Liver (tissue), 9 donors: ENCODE data around the gene GAD1. TPM values are rescaled to one million over a fixed set of nuclear protein-coding genes. Genes with fewer than 3 reads are reported as not detected.

Source experiments
- DNase-seq: peaks from one replicate; pipeline ENCODE4 v3.0.0-alpha.2; 2017; ENCODE audit warnings: low spot score
- H3K27ac ChIP-seq, 2 donors: one replicate each; pipeline ENCODE4 v1.7.0; 2013; ENCODE audit warnings: inconsistent platforms in 2 of 2, low read length in 2 of 2, control low read depth in 1 of 2, low read depth in 1 of 2, mild to moderate bottlenecking in 1 of 2
- H3K27me3 ChIP-seq, 4 donors: one replicate each; pipeline versions ENCODE4 v1.6.1 to v1.7.0; 2013; ENCODE audit warnings: low read length in 3 of 4, inconsistent platforms in 1 of 4, mild to moderate bottlenecking in 1 of 4, moderate library complexity in 1 of 4; ENCODE audit not compliant: control insufficient read depth in 4 of 4, insufficient read depth in 4 of 4
- H3K36me3 ChIP-seq, 4 donors: one replicate each; pipeline versions ENCODE4 v1.6.1 to v1.7.0; 2013; ENCODE audit warnings: low read length in 3 of 4, mild to moderate bottlenecking in 3 of 4, low read depth in 1 of 4, moderate library complexity in 1 of 4; ENCODE audit not compliant: control insufficient read depth in 4 of 4, insufficient read depth in 3 of 4
- H3K4me1 ChIP-seq, 4 donors: one replicate each; pipeline versions ENCODE4 v1.6.1 to v1.7.0; 2013; ENCODE audit warnings: low read length in 3 of 4, mild to moderate bottlenecking in 3 of 4, moderate library complexity in 1 of 4; ENCODE audit not compliant: control insufficient read depth in 4 of 4, insufficient read depth in 4 of 4
- H3K4me3 ChIP-seq, 3 donors: one replicate each; pipeline versions ENCODE4 v1.6.1 to v1.7.0; 2013; ENCODE audit warnings: low read length in 3 of 3, control low read depth in 1 of 3, low read depth in 1 of 3, mild to moderate bottlenecking in 1 of 3
- H3K9ac ChIP-seq, 2 donors: one replicate each; pipeline ENCODE4 v1.7.0; 2013; ENCODE audit warnings: low read length in 2 of 2, mild to moderate bottlenecking in 2 of 2, moderate library complexity in 2 of 2, control low read depth in 1 of 2, low read depth in 1 of 2
- H3K9me3 ChIP-seq, 4 donors: one replicate each; pipeline versions ENCODE4 v1.6.1 to v1.7.0; 2013; ENCODE audit warnings: low read length in 3 of 4; ENCODE audit not compliant: control insufficient read depth in 4 of 4
- EGR1 ChIP-seq, 2 donors: IDR thresholded peaks; 2 replicates each; pipeline ENCODE4 v1.6.1; 2016 to 2018; ENCODE audit warnings: antibody characterized with exemption in 2 of 2, low read depth in 2 of 2
- FOXA1 ChIP-seq: IDR thresholded peaks from 2 replicates; pipeline ENCODE4 v1.6.1; 2016; ENCODE audit warnings: antibody characterized with exemption
- FOXA2 ChIP-seq: IDR thresholded peaks from 2 replicates; pipeline ENCODE4 v1.6.1; 2016; ENCODE audit warnings: antibody characterized with exemption
- GABPA ChIP-seq, 2 donors: IDR thresholded peaks in 1 of 2; conservative IDR thresholded peaks in 1 of 2; 2 replicates each; pipeline ENCODE4 v1.6.1; 2016; ENCODE audit warnings: antibody characterized with exemption in 2 of 2, mild to moderate bottlenecking in 1 of 2, moderate library complexity in 1 of 2
- HNF4A ChIP-seq, 2 donors: conservative IDR thresholded peaks; 2 replicates each; pipeline ENCODE4 v1.6.1; 2016; ENCODE audit warnings: antibody characterized with exemption in 2 of 2, mild to moderate bottlenecking in 2 of 2
- HNF4G ChIP-seq: IDR thresholded peaks from 2 replicates; pipeline ENCODE4 v1.6.1; 2016; ENCODE audit warnings: antibody characterized with exemption
- JUND ChIP-seq, 2 donors: IDR thresholded peaks; 2 replicates each; pipeline ENCODE4 v1.6.1; 2016; ENCODE audit warnings: antibody characterized with exemption in 2 of 2
- NR2F2 ChIP-seq: IDR thresholded peaks from 2 replicates; pipeline ENCODE4 v1.6.1; 2016; ENCODE audit warnings: antibody characterized with exemption
- RAD21 ChIP-seq, 2 donors: IDR thresholded peaks; 2 replicates each; pipeline ENCODE4 v1.6.1; 2016; ENCODE audit warnings: antibody characterized with exemption in 2 of 2, mild to moderate bottlenecking in 2 of 2
- RXRA ChIP-seq, 2 donors: IDR thresholded peaks; 2 replicates each; pipeline ENCODE4 v1.6.1; 2017 to 2018; ENCODE audit warnings: antibody characterized with exemption in 2 of 2, mild to moderate bottlenecking in 1 of 2
- SP1 ChIP-seq: IDR thresholded peaks from 2 replicates; pipeline ENCODE4 v1.6.1; 2018; ENCODE audit warnings: antibody characterized with exemption, mild to moderate bottlenecking
- TAF1 ChIP-seq: conservative IDR thresholded peaks from 2 replicates; pipeline ENCODE4 v1.6.1; 2016; ENCODE audit warnings: antibody characterized with exemption, mild to moderate bottlenecking
- YY1 ChIP-seq: IDR thresholded peaks from 2 replicates; pipeline ENCODE4 v1.6.1; 2016; ENCODE audit warnings: antibody characterized with exemption, mild to moderate bottlenecking
- WGBS: extraction: QIAGEN DNeasy Blood & Tissue Kit; methylation state at CpG from one replicate; pipeline ENCODE4 v1.1.7; 2013; 5-methylcytosine and 5-hydroxymethylcytosine counted together
- polyA plus RNA-seq, 2 donors: library from polyadenylated mRNA; stranded (reverse) in 1 of 2; unstranded in 1 of 2; fragments of 200-250 nt in 1 of 2; fragments of >200 nt in 1 of 2; fragmentation: Nextera tagmentation in 1 of 2; extraction: Ambion mirVana in 1 of 2; gene quantifications; one replicate each; pipeline versions ENCODE4 v1.2.1 to v1.2.3, GENCODE V29; 2013 to 2015
- total RNA-seq, 2 donors: library from RNA; depleted of rRNA; stranded (reverse); fragments of >200 nt; gene quantifications; one replicate each; pipeline ENCODE4 v1.2.3, GENCODE V29; 2014
- TF ChIP-seq, protein P1 (sequence below): IDR thresholded peaks from 2 replicates; pipeline ENCODE4 v1.6.1; 2016; ENCODE audit warnings: antibody characterized with exemption, mild to moderate bottlenecking
- TF ChIP-seq, protein P2 (sequence below): IDR thresholded peaks from 2 replicates; pipeline ENCODE4 v1.6.1; 2016; ENCODE audit warnings: antibody characterized with exemption
- TF ChIP-seq, protein P3 (sequence below): IDR thresholded peaks from 2 replicates; pipeline ENCODE4 v1.6.1; 2016; ENCODE audit warnings: antibody characterized with exemption
- TF ChIP-seq, protein P4 (sequence below): fragments of 150-350 bp; IDR thresholded peaks from 2 replicates; pipeline ENCODE4 v1.5.1; 2017; ENCODE audit warnings: improper control_type of control experiment, low read depth, low read length; ENCODE audit not compliant: missing input control
- TF ChIP-seq, protein P5 (sequence below): IDR thresholded peaks from 2 replicates; pipeline ENCODE4 v1.6.1; 2016; ENCODE audit warnings: antibody characterized with exemption
- donor health status: healthy.
- donor health status: healthy.
- donor health status: healthy.
- donor health status: healthy.
- donor health status: healthy.

The GAD1 gene
- total and polyA plus RNA-seq, 4 donors: 0.08 to 0.19 TPM; not detected in 2

DNA sequence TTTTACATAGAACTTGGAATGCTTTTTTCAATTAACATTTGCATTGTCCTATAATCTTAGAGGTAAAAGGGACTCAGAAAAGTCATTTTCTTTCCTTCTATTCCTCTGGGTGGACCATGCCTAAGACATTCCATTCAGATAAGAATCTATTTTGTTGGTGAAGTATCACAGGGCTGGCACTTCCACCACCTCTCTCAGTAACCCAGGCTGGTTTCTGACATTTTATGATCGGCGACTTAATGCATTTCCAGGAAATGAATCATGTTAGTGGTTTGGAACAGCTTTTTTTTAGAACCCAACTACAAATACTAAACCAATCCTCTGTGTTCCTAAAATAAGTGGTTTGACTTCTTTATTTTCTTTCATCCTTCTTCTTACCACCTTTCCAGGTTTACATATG is 27.0 kb downstream of the GAD1 start:
- 79% methylated on average over 2 of the region's 2 CpGs for WGBS
- no peaks in the 10 kb centered on the region for H3K4me1 ChIP-seq
- no peak overlapping the region for H3K27ac ChIP-seq
- TF ChIP-seq HNF4A (conservative IDR thresholded peaks at IDR 0.05) (no peak), JUND (IDR thresholded peaks at IDR 0.05) (no peak), GABPA (IDR thresholded peaks at IDR 0.05 in 1 of 2, conservative IDR thresholded peaks at IDR 0.05 in 1 of 2) (no peak), EGR1 (IDR thresholded peaks at IDR 0.05; ENCODE audit: low read depth in 2 of 2) (no peak), RAD21 (IDR thresholded peaks at IDR 0.05) (no peak), SP1 (no peak), FOXA2 (no peak), YY1 (no peak), TAF1 (no peak)
- TF ChIP-seq, protein P1, sequence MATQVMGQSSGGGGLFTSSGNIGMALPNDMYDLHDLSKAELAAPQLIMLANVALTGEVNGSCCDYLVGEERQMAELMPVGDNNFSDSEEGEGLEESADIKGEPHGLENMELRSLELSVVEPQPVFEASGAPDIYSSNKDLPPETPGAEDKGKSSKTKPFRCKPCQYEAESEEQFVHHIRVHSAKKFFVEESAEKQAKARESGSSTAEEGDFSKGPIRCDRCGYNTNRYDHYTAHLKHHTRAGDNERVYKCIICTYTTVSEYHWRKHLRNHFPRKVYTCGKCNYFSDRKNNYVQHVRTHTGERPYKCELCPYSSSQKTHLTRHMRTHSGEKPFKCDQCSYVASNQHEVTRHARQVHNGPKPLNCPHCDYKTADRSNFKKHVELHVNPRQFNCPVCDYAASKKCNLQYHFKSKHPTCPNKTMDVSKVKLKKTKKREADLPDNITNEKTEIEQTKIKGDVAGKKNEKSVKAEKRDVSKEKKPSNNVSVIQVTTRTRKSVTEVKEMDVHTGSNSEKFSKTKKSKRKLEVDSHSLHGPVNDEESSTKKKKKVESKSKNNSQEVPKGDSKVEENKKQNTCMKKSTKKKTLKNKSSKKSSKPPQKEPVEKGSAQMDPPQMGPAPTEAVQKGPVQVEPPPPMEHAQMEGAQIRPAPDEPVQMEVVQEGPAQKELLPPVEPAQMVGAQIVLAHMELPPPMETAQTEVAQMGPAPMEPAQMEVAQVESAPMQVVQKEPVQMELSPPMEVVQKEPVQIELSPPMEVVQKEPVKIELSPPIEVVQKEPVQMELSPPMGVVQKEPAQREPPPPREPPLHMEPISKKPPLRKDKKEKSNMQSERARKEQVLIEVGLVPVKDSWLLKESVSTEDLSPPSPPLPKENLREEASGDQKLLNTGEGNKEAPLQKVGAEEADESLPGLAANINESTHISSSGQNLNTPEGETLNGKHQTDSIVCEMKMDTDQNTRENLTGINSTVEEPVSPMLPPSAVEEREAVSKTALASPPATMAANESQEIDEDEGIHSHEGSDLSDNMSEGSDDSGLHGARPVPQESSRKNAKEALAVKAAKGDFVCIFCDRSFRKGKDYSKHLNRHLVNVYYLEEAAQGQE: no peak
- TF ChIP-seq, protein P2, sequence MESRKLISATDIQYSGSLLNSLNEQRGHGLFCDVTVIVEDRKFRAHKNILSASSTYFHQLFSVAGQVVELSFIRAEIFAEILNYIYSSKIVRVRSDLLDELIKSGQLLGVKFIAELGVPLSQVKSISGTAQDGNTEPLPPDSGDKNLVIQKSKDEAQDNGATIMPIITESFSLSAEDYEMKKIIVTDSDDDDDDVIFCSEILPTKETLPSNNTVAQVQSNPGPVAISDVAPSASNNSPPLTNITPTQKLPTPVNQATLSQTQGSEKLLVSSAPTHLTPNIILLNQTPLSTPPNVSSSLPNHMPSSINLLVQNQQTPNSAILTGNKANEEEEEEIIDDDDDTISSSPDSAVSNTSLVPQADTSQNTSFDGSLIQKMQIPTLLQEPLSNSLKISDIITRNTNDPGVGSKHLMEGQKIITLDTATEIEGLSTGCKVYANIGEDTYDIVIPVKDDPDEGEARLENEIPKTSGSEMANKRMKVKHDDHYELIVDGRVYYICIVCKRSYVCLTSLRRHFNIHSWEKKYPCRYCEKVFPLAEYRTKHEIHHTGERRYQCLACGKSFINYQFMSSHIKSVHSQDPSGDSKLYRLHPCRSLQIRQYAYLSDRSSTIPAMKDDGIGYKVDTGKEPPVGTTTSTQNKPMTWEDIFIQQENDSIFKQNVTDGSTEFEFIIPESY: no peak
- TF ChIP-seq, protein P3, sequence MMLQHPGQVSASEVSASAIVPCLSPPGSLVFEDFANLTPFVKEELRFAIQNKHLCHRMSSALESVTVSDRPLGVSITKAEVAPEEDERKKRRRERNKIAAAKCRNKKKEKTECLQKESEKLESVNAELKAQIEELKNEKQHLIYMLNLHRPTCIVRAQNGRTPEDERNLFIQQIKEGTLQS: no peak
- TF ChIP-seq, protein P4, sequence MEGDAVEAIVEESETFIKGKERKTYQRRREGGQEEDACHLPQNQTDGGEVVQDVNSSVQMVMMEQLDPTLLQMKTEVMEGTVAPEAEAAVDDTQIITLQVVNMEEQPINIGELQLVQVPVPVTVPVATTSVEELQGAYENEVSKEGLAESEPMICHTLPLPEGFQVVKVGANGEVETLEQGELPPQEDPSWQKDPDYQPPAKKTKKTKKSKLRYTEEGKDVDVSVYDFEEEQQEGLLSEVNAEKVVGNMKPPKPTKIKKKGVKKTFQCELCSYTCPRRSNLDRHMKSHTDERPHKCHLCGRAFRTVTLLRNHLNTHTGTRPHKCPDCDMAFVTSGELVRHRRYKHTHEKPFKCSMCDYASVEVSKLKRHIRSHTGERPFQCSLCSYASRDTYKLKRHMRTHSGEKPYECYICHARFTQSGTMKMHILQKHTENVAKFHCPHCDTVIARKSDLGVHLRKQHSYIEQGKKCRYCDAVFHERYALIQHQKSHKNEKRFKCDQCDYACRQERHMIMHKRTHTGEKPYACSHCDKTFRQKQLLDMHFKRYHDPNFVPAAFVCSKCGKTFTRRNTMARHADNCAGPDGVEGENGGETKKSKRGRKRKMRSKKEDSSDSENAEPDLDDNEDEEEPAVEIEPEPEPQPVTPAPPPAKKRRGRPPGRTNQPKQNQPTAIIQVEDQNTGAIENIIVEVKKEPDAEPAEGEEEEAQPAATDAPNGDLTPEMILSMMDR: no peak
- no peaks in the 10 kb centered on the region for H3K9me3 ChIP-seq
- no peak for DNase-seq
- H3K27me3 ChIP-seq: no peaks in the 10 kb centered on the region
- no peak overlapping the region for H3K9ac ChIP-seq
- H3K36me3 ChIP-seq: no peaks in the 10 kb centered on the region
- H3K4me3 ChIP-seq: no peak overlapping the region

DNA sequence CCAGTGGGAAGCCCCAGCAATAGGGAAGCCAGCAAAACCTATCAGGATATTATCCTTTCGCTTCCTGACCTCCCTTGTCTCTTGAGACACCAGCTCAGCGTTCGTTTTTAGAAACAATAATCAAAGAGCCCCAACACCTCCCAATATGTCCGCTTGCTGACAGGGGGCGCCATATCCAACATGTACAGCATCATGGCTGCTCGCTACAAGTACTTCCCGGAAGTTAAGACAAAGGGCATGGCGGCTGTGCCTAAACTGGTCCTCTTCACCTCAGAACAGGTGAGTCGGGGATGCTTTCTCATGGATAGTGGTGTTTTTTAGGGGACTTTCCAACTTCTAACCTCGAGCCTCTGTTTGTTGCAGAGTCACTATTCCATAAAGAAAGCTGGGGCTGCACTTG is 28.7 kb downstream of the GAD1 start:
- DNase-seq: no peak
- Histone ChIP-seq H3K4me1 (no peaks in the 10 kb centered on the region), H3K27me3 (no peaks in the 10 kb centered on the region), H3K9me3 (no peaks in the 10 kb centered on the region), H3K4me3 (no peak overlapping the region), H3K9ac (no peak overlapping the region), H3K36me3 (no peaks in the 10 kb centered on the region), H3K27ac (no peak overlapping the region)
- 79% methylated on average over 10 of the region's 10 CpGs for WGBS
- TF ChIP-seq, protein P5, sequence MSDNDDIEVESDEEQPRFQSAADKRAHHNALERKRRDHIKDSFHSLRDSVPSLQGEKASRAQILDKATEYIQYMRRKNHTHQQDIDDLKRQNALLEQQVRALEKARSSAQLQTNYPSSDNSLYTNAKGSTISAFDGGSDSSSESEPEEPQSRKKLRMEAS: no peak
- no peak for TF ChIP-seq YY1
- TF ChIP-seq JUND (IDR thresholded peaks at IDR 0.05): no peak
- no peak for TF ChIP-seq HNF4G
- TF ChIP-seq, protein P2: no peak
- TF ChIP-seq SP1: no peak
- no peak for TF ChIP-seq GABPA (IDR thresholded peaks at IDR 0.05 in 1 of 2, conservative IDR thresholded peaks at IDR 0.05 in 1 of 2)
- TF ChIP-seq FOXA2: no peak
- no peak for TF ChIP-seq FOXA1
- TF ChIP-seq HNF4A (conservative IDR thresholded peaks at IDR 0.05): no peak
- no peak for TF ChIP-seq RXRA (IDR thresholded peaks at IDR 0.05)
- TF ChIP-seq, protein P4: no peak
- TF ChIP-seq RAD21 (IDR thresholded peaks at IDR 0.05): no peak
- no peak for TF ChIP-seq NR2F2
- TF ChIP-seq, protein P3: no peak
